NT2/D1 (cell line): ENCODE results near the gene FECH.

Experiments used
- SUZ12 ChIP-seq: IDR thresholded peaks from 2 replicates; pipeline ENCODE4 v1.6.1; 2011; ENCODE audit not compliant: insufficient read length, insufficient read depth; ENCODE audit errors: extremely low read depth
- YY1 ChIP-seq: IDR thresholded peaks from 2 replicates; pipeline ENCODE4 v1.6.1; 2011; ENCODE audit not compliant: insufficient read length, insufficient read depth
- ZNF274 ChIP-seq: IDR thresholded peaks from 2 replicates; pipeline ENCODE4 v1.6.1; 2011; ENCODE audit warnings: mild to moderate bottlenecking, low read depth, low read length

DNA sequence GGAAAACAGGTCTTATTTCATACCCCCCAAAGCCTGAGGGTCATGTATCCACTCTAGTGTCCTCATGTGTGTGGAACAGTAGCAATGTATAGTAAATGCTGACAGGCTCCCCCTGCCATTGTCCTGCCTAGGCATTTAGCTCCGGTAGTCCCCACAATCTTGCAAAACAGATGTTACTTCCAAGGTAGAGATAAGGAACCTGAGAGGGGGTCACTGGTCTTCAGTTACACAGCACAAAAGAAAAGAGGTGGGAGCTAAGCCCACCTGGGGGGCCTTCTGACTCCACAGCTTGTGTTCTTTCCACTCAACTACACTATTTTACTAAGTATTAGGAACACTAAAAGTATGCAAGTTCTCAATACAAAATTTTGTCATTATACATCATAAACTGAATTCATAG is 17.4 kb upstream of the FECH start:
- TF ChIP-seq YY1 (no peak), SUZ12 (no peak), ZNF274 (no peak)
